AML-193 (cell line): ENCODE data around the gene PCSK5.
"Not testable (repeated sequence)": the region's sequence is repeated elsewhere in the genome, so short reads cannot be mapped to it uniquely, and the experiment has no call there.

Experiments used
- DNase-seq, 2 experiments: peaks; one replicate each; lab custom pipeline; 2025; lab: John Stamatoyannopoulos, UW

PCSK5 gene

DNA sequence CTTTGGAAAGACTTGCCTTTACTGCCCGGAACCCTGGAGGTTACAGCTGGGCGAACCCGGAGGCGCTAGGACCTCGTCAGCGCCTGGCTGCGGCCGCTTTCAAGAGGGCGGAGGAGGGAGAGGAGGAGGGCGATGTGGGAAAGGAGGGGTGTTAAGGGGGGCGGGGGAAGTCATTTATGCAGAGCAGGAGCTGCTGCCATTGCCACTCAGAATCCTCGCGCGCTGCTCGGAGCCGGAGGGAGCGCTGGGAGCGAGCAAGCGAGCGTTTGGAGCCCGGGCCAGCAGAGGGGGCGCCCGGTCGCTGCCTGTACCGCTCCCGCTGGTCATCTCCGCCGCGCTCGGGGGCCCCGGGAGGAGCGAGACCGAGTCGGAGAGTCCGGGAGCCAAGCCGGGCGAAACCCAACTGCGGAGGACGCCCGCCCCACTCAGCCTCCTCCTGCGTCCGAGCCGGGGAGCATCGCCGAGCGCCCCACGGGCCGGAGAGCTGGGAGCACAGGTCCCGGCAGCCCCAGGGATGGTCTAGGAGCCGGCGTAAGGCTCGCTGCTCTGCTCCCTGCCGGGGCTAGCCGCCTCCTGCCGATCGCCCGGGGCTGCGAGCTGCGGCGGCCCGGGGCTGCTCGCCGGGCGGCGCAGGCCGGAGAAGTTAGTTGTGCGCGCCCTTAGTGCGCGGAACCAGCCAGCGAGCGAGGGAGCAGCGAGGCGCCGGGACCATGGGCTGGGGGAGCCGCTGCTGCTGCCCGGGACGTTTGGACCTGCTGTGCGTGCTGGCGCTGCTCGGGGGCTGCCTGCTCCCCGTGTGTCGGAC is at the start of gene PCSK5:
TSS of gene PCSK5 (plus strand) at position 202 of the 805 bp plus-strand sequence. CDS start at position 711, 509 bp downstream.
- DNase-seq: peak; percentile 49 to 66

DNA sequence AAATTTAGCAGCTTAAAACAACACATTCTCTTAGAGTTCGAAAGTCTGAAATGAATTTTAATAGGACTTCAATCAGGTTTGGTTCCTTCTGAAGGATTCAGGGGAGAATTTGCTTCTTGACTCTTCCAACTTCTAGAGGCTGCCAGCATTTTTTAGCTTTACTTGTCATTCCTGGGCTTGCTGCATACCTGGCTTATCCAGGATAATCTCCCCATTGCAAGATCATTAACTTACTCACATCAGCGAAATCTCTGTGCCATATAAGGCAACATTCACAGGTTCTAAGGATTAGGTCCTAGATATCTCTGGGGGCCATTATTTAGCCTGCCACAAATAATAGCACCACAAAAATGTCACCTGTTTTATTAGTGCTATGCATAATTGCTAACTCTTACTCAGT is 46.2 kb upstream of the PCSK5 start:
- no peak for DNase-seq

GRCh38 chr9:75845806-75846205 is 44.7 kb upstream of the PCSK5 start:
- no peak for DNase-seq

GRCh38 chr9:75847085-75847484 is 43.4 kb upstream of the PCSK5 start:
- DNase-seq: no peak

DNA sequence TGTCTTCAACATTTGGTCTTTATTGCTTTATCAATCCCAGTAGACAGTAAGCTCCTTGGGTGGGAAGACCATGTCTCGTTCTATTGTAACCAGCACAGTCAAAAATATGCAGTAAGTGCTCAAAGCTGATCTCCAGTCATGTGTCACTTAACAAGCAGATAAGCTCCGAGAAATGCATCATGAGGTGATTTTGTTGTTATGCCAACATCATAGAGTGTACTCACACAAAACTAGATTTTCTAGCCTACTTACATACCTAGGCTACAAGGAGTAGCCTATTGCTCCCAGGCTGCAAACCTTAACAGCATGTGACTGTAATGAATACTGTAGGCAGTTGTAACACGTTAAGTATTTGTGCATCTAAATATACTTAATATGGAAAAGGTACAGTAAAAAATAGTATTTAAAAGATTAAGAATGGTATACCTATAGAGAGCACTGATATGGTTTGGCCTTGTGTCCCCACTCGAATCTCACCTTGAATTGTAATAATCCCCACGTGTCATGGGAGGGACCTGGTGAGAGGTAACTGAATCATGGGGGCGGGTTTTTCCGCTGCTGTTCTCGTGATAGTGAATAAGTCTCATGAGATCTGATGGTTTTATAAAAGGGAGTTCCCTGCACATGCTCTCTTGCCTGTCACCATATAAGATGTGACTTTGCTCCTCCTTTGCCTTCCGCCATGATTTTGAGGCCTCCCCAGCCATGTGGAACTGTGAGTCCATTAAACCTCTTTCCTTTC is 39.8 kb upstream of the PCSK5 start:
- no peak for DNase-seq

DNA sequence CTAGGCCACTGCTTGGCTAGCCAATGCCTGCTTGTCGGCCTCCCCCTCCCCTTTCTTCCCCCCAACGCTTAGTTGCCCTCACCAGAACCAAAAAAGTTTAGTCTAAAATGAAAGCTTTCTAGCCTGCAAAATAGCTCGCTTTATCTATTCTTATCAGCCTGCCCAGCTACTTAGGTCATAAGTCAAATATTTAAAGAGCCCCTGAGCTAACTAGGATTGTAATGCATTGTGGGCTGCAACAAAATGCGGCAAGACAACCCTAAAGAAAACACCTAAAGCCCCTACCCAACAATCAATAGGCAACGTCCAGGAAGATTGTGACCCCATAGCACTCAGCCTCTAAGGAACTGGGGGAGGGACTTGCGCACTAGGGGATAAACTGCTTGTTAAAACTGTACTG is 38.6 kb upstream of the PCSK5 start:
- no peak for DNase-seq

- no peak for DNase-seq
Observed at GRCh38 chr9:75852746-75853145, 37.7 kb upstream of the PCSK5 start.

DNA sequence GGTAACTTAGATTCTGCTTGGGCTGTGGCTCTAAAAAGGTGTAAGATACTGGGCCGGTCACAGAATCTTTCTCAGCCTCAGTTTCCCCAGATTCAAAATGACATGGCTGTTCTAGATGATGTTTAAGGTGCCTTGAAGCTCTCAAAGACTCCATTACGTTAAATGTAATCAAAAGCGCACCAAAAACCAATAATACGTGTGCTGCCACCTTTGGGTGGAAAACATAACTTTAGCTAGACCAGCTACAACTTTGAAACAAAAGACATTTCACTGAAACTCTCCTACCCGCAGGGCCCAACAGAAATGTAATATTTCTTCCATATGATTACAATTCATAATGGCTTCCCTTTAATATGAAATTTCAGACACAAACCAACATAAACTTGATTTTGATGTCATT is 35.0 kb upstream of the PCSK5 start:
- DNase-seq: no peak

DNA sequence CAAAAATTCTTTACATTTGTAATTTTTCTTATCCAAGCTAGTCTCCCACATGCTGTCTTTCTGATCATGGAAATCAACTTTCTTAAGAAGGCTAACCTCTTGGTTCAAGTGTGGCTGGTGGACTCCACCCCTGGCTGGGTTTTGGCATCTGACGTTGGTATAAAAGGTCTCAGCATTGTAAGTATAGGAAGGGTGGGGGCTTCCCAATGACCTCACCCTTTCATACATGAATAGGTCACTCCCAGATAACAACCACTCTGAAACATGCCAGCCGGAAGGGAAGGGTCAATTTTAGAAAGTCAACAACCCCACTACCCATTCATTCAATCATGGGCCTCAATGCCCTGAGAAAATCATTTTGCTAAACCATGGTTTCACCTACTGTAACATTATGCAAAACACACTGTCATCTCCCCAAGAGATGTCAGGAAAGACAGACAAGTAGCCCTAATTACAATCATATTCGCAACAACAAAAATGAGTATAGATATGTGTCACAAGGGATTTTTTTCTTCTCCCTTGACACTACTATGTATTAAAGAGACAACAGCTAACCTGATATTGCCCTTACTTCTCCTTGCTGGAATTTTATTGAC is 31.9 kb upstream of the PCSK5 start:
- DNase-seq: no peak

DNA sequence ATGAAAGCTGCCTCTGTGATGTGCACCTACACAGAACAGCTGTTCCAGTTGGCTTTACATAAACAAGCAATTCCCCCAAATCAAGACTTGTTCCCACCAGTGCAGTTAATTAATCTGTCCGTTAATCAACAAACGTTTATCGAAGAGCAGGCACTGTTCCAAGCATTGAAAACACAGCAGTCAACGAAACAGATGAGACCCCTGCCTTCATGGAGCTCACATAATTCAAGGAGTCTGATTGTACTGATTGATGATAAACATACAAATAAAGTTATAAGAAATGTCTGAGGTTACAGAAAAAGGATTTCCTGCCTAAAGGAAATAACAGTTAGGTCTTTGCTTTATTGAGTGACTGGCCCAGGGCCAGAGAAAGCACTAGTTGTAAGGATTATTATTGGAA is 26.2 kb upstream of the PCSK5 start:
- no peak for DNase-seq

- peak; percentile 31 to 33 for DNase-seq
Observed at GRCh38 chr9:75866273-75866871, 24.1 kb upstream of the PCSK5 start.

- not testable (repeated sequence) for DNase-seq
Observed at GRCh38 chr9:75868526-75868925, 21.9 kb upstream of the PCSK5 start.

DNA sequence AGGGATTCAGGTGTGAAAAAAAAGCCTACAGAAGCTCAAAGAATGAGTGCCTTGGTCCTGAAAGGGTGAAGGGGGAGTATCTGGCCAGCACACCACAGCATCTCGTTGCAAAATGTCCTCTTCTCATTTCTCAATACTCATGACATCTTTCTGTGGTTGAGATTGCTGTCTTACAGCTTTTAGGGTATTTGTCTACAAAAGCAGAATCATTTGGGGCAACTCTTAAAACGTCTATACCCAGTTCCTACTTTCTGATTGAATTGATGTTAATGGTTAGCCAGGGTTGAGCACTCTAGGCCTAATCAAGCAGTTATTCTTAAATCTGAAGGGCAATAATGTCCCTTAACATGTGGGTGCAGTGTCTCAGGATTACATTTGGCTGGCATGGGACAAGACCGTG is 21.2 kb upstream of the PCSK5 start:
- DNase-seq: peak; percentile 77 to 83

DNA sequence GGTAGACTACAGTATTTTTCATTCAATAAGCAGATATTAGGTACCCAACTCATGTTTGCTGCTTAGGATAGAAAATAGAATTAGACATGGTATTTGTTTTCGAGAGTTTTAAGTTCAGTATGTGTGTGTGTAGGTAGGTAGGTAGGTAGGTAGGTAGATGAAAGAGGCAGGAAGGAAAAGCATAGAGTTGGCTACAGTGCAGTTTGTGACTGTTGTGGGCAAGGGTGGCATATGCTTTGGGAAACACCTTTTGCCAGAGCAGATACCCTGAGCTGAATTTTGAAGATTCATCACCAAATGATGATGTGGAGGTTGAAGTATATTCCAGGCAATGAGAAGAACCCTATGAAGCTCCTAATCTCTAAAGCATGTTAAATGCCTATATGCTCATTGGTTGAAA is 20.0 kb upstream of the PCSK5 start:
- DNase-seq: no peak

- no peak for DNase-seq
Observed at GRCh38 chr9:75871624-75872023, 18.8 kb upstream of the PCSK5 start.

DNA sequence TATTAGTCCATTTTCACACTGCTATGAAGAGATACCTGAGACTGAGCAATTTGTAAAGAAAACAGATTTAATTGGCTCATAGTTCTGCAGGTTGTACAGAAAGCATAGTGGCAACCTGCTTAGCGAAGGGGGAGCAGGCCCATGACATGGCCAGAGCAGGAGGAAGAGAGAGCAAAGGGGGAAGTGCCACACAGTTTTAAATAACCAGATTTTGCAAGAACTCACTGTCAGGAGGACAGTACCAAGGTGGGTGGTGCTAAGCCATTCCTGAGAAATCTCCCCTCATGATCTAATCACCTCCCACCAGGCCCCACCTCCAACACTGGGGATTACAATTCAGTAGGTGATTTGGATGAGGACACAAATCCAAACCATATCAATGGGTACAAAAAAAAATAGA is 16.8 kb upstream of the PCSK5 start:
- peak in 1 of 2 experiments; percentile 14 for DNase-seq

DNA sequence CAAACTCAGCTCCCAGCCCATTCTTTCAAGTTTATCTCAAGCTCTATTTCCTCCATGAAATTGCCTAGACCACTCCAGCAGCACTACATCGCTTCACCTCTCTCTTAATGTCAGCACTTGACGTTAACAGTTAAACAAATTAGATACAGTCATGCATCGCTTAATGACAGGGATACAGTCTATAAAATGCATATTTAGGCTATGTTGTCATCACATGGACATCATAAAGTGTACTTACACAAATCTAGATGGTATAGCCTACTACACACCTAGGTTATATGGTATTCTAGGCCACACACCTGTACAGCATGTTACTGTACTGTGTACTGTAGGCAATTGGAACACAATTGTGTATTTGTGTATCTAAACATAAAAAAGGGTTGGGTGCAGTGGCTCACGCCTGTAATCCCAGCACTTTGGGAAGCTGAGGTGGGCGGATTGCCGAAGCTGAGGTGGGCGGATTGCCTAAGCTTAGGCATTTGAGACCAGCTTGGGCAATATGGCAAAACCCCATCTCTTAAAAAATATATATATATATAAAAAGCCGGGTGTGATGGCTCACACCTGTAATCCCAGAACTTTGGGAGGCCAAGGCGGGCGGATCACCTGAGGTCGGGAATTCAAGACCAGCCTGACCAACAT is 13.4 kb upstream of the PCSK5 start:
- no peak for DNase-seq

DNA sequence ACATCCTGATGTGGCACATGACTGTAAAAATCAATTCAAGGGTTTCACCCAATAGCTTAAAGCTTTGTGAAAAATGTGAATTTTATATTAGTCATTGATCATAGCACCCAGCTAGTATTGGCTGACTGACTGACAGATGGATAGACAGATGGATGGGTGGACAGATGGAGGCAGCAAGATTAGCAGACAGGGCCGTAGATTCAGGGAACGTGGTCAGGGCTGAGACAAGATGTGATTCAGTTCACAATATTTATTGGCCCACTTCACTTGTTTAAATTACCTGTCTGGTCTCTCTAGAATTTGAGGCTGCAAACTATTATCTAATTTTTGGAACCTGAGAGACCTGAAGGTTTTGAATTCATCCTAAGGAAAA is 12.0 kb upstream of the PCSK5 start:
- DNase-seq: no peak

- DNase-seq: no peak
Observed at GRCh38 chr9:75880618-75881017, 9.9 kb upstream of the PCSK5 start.

DNA sequence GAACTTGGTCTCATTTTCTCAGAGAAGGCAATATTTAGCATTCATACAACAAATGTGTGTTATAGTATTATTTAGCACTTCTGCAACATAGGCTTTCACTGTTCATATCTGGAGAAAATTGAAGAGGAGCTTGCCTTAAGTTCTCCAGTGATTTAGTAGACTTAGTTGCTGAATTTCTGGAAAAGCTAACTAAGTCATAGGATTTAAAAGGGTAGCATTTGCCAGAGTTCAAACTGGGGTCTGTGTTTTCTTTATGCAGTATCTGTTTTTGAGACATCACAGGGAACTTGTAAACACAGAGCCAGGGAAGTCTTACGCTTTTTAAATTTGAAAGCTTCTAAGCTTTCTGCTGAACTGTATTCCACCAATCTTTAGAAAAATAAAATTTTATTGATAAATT is 8.7 kb upstream of the PCSK5 start:
- DNase-seq: no peak

GRCh38 chr9:75885652-75886051 is 4.8 kb upstream of the PCSK5 start:
- DNase-seq: no peak

DNA sequence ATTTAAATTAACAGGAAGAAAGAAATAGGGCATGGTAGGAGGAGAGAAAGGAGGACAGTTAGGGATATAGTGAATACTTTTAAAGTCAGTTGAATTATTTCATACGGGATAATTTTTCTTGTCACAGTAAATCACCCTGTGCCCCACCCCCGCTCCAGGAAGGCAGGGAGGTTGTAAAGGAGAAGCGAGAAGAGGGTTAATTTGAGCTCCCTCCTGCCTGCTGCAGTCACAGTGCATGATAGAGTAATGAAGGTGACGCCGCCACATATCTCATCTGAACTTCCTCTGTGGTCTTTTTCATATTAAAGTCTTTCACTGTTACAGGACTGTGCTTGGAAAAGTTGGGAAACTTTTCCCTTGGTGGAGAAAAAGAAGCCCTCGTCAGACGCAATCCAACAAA is 896 bp upstream of the PCSK5 start:
- DNase-seq: peak in 1 of 2 experiments; percentile 24
